ENCODE results near the gene PIAS4.

GRCh38 chr19:4035018-4035566 is 27.6 kb downstream of the PIAS4 start:
- TF ChIP-seq GATA2 (IDR thresholded peaks at IDR 0.05; ENCODE audit: low read depth, low read length) (no peak), GATA3 (IDR thresholded peaks at IDR 0.05; ENCODE audit: low read depth, low read length) (no peak)
